HG02840 (cell line): Measurements from ENCODE around the gene KIF25.

Source experiments
- ATAC-seq: cut with Tn5 transposase; IDR thresholded peaks from one replicate; pipeline ENCODE4 v1.9.1; 2021; ENCODE audit warnings: mild to moderate bottlenecking, moderate library complexity, moderate number of reproducible peaks; ENCODE audit not compliant: unreplicated experiment, low FRiP score

KIF25 gene

DNA sequence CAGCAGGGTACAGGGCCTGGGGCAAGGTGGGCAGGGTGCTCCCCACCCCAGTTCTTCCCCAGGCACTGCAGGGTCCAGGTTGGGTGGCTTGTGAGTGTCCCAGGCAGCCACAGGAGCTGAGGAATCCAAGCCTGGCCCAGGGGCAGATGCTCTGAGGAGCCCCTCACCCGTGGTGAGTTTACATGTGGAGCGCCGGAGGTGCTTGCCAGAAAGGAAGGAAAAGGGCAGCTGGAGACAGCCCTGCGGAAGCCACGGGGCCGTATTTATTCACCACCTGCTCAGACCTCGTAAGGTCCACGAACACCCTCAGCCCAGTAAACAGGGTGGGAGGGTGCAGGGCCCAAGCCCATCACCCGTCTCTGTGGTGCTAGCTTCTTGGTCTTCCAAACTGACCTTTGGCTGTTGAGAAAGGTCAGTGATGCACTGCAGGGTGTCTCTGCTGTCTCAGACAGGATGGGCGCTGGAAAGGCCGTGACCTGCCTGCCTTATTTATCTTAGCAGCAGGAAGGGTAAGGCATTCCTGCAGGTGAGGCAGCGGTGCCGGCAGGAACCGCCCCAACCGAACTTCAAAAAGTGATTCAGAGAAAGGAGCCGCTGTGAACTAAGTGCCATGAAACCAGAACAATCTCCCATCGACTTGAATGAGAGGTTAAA lies 85.5 kb downstream of the KIF25 start:
- ATAC-seq, result no peak

GRCh38 chr6:168083514-168083885 lies 86.0 kb downstream of the KIF25 start:
- ATAC-seq, result no peak

- no peak for ATAC-seq
Observed at GRCh38 chr6:168084465-168085160, 87.1 kb downstream of the KIF25 start.

GRCh38 chr6:168086066-168086465 lies 88.6 kb downstream of the KIF25 start:
- ATAC-seq, result no peak

GRCh38 chr6:168086616-168087015 lies 89.1 kb downstream of the KIF25 start:
- no peak for ATAC-seq

GRCh38 chr6:168087436-168088160 lies 90.1 kb downstream of the KIF25 start:
- no peak for ATAC-seq

- ATAC-seq, result no peak
Observed at GRCh38 chr6:168088161-168089053, 90.9 kb downstream of the KIF25 start.

- no peak for ATAC-seq
Observed at GRCh38 chr6:168089186-168090063, 92.0 kb downstream of the KIF25 start.

- no peak for ATAC-seq
Observed at GRCh38 chr6:168090064-168090690, 92.7 kb downstream of the KIF25 start.

DNA sequence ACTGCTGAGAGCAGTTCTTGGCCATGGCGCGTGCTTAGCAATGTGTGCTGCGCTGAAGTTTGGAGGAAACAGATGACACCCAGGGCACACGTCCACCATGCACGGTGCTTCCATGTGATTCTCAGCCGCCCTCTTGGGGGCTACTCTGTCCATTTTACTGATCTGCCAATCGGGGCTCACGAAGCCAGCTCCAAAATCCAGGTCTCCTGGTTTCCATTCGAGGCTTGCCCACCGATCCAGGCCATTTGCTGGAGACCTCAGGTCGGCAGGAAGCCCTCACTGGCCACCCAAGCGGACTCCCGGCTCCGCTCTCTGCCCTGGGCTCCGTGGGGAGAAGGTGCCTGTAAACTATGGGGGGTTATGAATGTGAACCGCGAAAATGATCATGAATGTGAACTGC lies 93.2 kb downstream of the KIF25 start:
- no peak for ATAC-seq

- ATAC-seq, result no peak
Observed at GRCh38 chr6:168091381-168092264, 94.2 kb downstream of the KIF25 start.

DNA sequence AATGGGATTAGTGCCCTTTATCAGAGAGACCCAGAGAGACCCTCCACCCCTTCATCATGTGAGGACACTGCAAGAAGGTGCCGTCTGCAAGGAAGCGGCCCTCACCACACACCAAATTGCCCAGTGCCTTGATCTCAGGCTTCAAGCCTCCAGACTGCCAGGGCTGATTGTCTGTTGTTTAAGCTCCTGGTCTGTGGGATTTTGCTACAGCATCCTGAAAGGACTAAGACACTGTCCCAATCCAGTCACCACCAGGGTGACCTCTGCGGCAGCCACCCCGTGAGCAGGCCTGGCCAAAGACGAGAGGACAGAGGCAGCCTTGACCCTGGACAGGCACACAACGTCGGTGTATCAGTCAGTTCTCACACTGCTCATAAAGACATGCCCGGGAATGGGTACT lies 95.1 kb downstream of the KIF25 start:
- no peak for ATAC-seq

GRCh38 chr6:168093071-168093505 lies 95.6 kb downstream of the KIF25 start:
- ATAC-seq, result no peak

DNA sequence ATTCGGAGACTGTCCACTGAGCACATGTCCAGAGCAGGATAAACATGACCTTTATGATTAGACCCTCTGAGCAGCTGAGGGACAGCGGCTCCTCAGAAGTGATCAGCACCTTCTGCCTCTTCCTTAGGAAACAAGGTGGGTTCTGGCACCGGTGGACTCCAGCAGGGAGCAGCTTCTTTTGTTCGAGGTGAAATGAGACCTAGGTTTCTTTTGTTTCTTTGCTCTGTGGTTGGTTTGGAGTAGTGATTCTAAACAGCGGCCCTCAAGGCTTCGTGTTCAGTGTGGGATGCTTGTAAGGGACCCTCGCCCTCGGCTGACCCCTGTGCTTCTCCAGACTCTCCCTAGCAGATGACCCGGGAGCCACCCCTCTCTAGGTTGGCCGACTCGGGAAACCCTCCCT lies 96.2 kb downstream of the KIF25 start:
- ATAC-seq, result no peak
